AG10803 (cell line): ENCODE results near the gene USP3.

Source experiments
- DNase-seq: peaks from one replicate; pipeline ENCODE4 v3.0.0; 2010; ENCODE audit warnings: low read depth
- H3K4me3 ChIP-seq: 2 replicates; pipeline ENCODE4 v1.5.1; 2011; ENCODE audit warnings: mild to moderate bottlenecking, low read length, control low read depth
- TF ChIP-seq, protein P1 (sequence below): conservative IDR thresholded peaks from 2 replicates; pipeline ENCODE4 v1.5.1; 2011; ENCODE audit warnings: mild to moderate bottlenecking, low read length, control low read depth, inconsistent platforms

USP3 gene

DNA sequence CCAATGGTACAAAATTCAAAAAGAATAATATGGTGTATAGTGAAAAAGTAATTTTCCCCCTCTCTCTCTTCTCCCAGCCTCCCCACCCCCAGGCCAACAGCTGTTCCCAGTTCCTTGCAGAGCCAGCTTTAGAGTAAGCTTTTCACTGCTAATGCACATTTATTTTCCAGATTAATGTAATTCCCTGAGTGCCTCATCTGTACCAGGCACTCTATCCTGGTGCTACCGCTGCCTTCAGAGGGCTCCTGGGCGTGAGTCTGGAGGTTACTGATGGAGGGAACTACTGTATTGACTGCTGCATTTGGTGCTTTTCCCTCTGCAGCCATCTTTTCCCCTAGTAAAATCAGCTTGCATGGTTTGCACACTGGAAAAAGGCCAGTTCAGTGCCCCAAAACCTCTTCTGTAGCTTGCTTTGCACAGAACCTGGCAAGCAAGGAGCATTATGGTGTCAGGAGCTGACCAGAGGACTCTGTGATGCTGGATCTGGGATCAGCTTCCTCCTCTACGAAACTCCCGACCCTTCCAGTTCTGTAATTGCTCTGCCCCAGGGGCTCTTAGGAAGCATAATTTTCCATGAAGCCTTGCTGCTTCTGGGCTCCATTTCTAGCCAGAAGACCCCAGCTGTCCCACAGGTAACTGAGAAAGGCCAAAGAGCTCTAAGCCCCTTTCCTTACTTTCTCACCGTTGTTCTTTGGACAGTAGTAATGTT, 8.5 kb upstream of the USP3 start:
- TF ChIP-seq, protein P1, sequence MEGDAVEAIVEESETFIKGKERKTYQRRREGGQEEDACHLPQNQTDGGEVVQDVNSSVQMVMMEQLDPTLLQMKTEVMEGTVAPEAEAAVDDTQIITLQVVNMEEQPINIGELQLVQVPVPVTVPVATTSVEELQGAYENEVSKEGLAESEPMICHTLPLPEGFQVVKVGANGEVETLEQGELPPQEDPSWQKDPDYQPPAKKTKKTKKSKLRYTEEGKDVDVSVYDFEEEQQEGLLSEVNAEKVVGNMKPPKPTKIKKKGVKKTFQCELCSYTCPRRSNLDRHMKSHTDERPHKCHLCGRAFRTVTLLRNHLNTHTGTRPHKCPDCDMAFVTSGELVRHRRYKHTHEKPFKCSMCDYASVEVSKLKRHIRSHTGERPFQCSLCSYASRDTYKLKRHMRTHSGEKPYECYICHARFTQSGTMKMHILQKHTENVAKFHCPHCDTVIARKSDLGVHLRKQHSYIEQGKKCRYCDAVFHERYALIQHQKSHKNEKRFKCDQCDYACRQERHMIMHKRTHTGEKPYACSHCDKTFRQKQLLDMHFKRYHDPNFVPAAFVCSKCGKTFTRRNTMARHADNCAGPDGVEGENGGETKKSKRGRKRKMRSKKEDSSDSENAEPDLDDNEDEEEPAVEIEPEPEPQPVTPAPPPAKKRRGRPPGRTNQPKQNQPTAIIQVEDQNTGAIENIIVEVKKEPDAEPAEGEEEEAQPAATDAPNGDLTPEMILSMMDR, result no peak
- DNase-seq, result no peak
- H3K4me3 ChIP-seq, result no peak overlapping the region

DNA sequence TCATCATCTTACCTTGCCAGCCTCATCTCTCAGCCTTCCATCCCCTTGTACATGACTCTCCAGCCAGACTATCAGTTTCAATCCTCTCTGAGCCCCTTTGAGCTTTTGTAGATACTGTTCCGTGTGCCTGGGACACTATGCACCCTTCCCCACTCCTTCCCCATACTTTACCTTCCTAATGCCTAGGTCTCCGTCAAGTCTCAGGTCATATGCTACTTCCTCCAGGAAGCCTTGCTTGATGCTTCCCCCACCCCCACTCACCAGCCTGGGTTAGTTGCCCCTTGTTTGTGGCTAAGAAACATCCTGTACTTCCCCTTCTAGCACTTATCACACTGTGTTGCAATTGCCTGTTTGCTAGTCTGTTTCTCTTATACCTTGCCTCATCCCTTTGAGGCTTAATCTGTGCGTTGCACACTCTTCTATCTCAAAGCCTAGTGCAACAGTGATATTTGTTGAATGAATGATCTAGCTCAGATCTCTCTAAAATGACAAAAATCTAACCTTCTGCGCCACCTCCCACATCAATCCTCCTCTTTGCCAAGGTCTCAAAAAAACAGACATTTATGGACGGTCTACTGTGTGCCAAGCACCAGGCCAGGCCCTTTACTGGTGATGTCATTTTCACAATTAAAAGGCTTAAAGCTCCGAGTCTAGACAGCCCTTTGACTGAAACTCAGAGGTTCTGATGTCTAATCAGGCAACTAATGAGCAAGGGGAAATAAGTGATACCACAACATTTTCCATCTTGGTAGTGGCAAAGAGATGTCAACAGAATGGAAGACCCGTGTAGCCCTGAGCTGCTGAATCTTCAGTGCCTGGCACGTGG, 6.5 kb upstream of the USP3 start:
- H3K4me3 ChIP-seq, result no peak overlapping the region
- TF ChIP-seq, protein P1, result no peak

DNA sequence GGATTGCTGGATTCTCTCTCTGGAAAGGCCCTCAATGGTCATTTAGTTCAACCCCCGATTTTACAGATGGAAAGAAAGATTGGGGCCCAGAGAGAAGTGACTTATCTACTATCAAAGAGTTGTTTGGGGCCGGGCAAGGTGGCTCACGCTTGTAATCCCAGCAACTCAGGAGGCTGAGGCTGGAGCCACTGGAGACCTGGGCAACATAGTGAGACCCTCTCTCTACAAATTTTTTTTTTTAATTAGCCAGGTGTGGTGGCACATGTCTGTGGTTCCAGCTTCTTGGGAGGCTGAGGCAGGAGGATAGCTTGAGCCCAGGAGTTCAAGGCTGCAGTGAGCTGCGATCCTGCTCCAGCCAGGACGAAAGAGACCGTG, 5.2 kb upstream of the USP3 start:
- TF ChIP-seq, protein P1, result no peak
- DNase-seq, result no peak
- no peak overlapping the region for H3K4me3 ChIP-seq

More for the DNA sequence above, 6.5 kb upstream of the USP3 start:
- no peak for DNase-seq

DNA sequence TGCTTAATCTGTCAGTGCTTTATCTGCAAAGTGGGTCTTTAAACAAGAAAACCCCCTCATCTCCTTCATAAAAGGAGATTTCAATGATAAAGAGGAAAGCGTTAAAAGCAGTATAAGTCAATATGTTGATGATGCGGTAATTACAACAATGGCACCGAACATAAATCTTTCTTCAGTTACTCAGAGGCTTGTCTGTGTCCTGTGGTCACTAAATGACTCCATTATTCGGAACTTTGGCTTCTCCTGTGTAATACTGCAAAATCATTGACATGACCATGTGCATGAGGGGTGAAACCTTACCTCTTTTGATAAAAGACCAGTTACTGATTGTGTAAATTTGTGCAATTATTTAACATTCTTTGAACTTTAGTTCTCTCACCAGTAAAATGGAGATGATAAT, 4.8 kb upstream of the USP3 start:
- no peak for DNase-seq
- no peak overlapping the region for H3K4me3 ChIP-seq
- TF ChIP-seq, protein P1, result no peak

DNA sequence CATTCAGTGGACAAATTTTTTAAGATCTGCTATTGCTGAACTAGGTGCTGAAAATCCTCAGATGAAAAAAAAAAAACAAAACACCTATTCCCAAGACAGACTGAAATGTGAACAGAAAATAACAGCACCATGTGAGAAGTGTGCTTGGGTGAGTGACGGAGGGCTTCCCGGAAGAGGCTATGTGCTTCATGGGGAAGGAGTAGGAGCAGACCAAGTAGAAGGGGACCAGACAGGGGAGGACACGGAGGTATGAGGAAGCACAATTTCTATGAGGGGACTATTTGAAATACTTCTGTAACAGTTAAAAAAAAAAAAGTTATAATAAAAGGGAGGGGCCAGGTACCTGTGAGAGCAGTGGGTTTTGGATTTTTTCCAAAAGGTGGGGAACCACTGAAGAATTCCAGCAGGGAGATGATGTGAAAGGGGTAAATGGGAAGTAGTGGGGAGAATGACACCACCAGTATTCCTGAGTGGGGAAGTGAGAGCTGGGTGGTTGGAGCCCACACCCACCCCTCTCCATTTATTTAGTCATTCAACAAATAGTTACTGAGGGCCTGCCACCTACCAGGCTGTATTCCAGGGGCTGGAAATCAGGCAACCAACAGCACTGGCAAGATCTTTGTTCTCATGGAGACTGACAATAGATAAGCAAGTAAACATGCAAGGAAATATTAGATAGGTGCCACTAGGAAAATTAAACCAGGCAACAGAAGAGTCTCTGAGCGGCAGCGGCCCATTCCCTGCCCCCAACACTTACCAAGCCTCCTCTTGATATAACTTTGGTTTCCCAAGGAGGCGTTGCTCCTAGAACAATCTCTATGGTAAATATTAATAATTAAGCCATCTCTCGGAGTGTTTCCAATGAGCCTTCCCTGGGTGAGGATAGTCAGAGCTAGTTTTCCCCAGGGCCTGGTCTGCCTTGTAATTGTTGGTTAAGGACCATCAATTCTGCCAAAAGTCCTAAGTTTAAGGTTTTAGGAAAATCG, 3.8 kb upstream of the USP3 start:
- TF ChIP-seq, protein P1, result no peak
- H3K4me3 ChIP-seq, result peak overlapping the region; percentile 40
- DNase-seq, result no peak

- DNase-seq, result peak; percentile 93
- peak overlapping the region; percentile 40 for H3K4me3 ChIP-seq
- TF ChIP-seq, protein P1, result no peak
Measured at GRCh38 chr15:63501256-63502089, 2.9 kb upstream of the USP3 start.
